Measurements from ENCODE around the gene TNS1.

TNS1 gene

DNA sequence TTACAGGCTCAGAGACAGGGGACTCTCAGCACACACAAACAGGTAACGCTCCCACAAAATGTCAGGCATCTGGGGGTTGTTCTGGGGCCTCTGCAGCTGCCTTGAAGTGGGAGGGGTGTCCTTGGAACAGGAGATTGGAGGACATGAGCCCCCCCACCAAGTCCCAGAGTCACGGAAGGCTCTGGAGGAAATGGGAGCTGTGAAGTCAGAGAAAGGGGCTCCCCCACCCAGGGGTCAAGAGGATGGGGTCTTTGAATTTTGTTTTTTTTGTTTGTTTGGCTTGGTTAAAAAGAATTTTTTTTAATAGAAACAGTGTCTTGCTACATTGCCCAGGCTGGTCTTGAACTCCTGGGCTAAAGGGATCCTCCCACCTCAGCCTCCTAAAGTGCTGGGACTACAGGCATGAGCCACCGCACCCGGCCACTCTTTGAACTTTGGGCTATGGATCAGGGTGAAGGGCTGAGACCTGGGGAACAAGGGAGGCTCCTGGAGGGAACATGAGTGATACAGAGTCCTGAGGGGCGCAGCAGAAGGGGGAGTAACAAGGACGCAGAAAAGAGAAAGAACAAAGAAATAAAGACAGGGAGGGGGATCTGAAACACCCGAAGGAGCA is 46.8 kb downstream of the TNS1 start:
- DNase-seq, result no peak

DNA sequence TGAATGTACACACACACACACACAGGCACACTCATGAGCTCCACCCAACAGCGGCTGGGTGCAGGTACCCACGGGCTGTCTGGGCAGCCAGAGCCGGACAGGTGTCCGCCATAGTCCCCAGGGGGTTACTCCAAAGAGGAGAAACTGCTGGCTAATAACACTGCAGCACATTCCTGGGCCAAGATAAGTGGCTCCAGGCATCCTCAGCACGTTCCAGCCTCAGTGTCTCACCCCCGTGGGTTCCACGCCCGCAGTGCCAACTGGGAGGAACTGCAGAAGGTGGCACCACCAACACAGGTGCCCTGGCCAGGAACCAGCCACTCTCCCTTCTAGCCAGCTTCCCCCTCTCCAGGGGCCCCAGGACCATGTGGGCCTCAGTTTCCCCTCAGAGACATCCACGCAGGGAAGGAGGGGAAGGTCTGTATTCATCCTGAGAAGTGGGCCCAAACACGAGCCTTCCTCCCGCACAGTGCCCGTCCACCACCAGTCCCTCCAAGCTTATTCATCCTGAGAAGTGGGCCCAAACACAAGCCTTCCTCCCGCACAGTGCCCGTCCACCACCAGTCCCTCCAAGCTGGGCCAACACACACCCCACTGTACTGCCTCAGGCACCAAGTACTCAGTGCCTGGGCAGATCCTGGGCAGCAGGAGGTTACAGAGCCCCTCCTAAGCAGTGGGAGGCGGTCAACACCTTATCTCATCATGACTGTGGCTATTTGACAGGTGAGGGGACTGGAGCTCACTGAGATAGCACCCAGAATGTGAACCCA is 47.6 kb downstream of the TNS1 start:
- no peak for DNase-seq

DNA sequence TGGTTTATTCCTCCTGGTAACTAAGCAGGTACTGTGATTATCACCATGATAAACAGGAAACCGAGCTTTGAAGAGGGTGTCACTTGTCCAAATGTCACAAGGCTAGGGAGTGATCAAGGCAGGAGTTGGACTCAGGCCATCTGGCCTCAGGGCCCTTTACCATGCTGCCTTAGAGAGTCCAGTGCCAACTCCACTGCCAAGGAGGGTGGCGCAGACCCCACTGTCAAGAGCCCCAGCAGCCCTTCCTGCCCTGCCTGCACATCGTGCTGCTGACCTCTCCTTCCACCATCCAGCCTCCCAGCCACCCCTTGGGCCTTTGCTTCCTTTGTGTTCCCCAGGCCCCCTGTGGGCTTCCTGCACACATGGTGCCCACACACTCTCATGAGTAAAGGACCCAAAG is 48.3 kb downstream of the TNS1 start:
- peak; percentile 87 for DNase-seq

DNA sequence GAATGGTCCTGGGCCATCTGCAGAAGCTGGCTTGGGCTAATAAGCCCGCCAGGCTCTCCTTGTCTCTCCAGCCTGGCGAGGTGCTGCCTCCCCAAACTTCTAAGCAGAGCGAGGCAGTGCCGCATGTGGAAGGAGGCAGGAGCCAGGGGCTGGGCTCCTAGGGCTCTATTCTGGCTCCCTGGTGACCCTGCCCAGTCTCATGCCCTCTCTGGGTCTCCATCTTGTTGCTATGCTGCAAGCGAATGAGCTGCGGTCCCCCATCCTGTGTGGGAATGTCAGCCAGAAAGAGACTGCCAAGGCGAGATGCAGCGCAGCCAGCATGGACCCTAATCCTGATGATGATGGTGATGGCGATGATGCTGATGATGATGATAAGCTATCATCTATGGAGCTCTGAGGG is 48.7 kb downstream of the TNS1 start:
- DNase-seq, result no peak

DNA sequence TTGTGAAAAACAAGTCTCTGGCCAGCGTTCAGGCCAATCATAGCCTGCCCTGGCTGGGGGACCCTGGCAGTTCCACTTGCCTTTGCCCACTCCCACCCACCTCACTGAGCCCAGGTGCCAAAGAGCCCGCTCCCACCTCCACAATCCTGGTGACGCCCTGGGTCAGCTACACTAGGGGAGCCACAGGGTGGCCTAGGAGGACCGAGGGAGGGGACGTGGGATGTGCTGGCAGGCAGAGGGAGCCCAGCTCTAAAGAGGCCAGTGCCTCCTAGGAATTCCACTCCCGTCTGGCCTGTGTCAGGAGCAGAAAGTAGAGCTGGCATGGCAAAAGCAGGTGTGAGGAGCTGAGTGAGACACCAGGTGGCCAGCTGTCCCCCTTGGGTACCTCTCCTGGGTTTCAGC is 49.3 kb downstream of the TNS1 start:
- DNase-seq, result no peak

DNA sequence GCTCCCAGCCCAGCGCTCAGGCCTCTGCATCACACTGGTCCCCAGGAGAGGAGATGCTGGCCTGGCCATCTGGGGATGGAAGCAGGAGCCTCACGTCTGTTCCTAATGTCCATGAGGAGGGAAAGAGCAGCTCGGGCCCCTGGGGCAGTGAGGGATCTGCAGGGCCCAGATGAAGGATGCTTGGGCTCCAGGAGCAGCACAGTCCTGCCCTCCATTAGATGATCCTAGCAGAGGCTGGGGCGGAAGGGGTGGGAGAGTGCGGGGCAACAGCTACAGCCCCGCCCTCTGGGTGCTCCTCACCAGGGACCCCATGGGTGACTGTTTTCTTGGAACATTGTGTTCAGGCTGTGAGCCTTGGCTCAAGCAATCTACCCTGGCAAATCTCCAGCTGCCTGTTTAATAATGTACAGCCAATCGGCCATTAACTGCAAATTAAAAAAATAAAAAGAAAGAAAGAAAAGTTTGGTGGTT is 49.7 kb downstream of the TNS1 start:
- DNase-seq, result no peak

DNA sequence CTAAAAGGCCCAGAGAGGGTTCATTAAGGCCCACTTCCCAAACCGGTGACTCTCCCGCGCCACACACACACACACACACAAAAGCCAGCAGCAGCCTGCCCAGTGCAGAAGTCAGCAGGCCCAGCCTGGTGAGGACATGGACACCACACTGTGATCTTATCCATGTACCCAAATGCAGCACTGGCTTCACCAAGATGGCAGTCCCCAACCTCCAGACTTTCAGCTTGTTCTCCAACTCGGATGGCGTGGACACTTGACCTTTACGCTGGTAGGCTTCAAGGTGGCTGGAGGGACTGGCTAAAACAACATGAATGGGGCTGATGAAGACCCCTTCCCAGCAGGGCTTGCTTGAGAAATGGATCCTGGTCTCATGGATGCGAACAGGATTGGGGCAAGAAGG is 50.4 kb downstream of the TNS1 start:
- no peak for DNase-seq

DNA sequence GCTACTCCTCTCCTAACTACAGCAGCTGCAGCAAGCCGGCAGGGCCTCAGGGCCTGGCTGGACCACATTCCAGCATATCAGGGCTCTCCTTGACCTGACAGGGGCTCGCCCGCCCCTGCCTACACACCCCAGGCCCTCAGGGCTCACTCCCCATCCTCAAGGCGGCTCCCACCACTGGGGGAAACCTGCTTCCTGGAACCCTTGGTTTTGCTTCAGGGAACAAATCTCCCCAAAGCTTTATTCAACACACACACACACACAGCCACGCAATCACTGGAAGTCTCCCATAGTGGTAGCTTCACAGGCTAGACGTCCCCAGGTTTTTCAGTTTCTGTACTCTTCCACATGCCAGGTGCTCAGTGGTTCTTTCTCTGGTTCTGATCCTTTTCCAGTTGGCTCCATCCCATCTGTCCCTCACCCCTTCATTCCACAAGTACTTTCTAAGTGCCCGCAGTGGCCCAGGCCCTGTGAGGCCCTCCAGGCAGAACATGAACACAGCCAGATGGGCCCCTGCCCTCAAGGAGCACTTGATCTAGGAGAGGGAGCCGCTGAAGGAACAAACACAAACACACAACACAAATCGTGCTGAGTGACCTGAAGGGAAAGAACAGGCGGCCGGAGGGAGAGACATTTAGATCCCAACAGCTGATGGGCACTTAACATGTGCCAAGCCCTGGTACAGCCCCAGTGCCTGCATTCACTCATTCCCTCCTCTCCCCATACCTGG is 51.1 kb downstream of the TNS1 start:
- no peak for DNase-seq

DNA sequence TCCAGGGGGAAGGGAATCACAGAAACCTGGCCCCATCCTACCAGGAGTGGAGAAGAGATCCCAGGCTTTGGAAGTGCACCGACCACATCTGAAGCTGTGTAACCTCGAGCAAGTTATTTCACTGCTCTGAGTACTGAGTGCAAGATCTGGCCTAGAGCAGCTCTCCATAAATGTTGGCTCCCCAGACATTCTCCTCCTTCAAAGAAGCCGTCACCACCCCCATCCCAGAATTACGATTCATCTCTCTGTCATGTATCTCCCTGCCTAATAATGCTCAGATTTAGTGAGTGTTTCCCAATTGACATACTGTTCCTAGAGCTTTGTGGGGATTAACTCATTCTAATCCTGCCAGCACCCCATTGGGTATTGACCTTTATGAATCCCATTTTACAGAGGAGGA is 51.7 kb downstream of the TNS1 start:
- DNase-seq, result no peak

DNA sequence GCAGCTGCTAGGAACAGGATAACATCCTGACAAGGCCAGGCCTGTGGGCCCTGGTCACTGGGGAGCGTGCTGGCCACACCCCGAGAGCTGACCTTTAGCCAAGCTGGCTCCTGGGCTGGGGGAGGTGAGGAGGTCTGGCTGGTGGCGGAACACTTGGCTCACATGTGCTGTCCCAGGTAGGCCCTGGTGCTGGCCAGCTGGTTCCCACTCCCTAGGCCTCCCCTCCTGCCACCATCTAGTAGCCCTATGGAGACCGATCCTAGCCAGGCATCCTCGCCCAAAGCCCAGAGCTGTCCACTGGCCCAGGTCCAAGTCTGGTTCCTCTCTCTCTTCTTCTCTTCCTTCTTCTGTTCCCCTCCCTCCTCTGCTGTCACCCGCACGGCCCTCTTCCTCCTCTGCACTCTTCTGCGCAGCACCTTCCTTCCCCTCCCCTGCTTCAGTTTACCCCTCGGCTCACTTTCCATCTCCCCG is 52.4 kb downstream of the TNS1 start:
- DNase-seq, result no peak

DNA sequence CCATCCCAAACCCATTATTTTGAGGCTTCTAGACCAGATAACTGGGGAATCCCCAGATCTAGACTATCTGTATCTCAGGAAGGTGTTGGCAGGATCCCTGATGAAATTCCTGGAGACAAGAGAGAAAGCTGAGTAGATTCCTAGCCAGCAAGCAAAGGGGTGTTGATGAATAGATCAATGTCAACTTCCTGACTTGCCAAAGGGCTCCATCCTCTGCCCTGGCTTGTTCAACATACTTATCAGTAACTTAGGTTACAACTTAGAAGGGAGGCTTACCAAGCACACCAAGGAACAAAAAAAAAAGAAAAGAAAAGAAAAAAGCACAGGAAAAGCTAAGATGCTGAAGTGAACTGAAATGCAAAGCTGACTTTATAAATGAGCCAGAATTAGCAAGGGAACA is 53.3 kb downstream of the TNS1 start:
- no peak for DNase-seq

DNA sequence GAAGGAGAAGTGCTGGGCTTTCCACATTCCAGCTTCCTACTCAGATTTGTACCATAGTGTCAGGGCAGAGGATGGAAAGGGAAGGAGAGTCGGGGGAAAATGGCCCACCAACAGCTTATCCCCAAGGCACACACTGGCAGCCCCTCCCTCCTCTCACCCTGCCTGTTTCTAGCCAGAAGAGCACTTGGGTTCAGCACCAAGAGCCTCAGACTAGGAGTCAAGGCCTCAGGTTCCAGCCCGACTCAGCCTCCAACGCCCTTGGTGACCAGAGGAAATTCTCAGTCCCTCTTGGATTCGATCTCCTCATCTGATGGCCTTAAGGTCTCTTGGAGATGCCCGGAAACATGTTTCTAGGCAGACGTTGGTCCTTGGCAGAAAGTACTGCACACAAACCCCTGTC is 53.9 kb downstream of the TNS1 start:
- no peak for DNase-seq

DNA sequence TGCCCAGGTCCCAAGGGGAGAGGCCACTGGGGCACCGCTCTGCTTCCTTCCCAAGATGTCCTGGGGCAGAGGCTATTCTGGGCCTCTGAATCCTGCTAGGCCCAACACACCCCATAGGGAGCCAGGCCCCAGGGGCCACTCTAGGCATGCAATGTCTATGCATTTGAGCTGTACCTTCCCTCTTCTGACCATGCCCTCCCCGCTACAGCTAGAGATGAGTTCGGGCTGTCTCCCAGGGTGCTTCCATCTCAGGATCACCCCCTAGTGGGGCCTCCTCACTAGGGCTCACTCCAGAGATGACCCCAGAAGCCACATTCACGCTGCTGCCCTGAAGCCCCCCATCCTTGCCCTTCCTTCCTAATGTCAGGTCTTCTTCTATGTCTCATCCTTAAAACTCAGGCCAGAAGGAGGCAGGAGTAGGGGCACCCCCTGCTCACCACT is 54.4 kb downstream of the TNS1 start:
- DNase-seq, result no peak

DNA sequence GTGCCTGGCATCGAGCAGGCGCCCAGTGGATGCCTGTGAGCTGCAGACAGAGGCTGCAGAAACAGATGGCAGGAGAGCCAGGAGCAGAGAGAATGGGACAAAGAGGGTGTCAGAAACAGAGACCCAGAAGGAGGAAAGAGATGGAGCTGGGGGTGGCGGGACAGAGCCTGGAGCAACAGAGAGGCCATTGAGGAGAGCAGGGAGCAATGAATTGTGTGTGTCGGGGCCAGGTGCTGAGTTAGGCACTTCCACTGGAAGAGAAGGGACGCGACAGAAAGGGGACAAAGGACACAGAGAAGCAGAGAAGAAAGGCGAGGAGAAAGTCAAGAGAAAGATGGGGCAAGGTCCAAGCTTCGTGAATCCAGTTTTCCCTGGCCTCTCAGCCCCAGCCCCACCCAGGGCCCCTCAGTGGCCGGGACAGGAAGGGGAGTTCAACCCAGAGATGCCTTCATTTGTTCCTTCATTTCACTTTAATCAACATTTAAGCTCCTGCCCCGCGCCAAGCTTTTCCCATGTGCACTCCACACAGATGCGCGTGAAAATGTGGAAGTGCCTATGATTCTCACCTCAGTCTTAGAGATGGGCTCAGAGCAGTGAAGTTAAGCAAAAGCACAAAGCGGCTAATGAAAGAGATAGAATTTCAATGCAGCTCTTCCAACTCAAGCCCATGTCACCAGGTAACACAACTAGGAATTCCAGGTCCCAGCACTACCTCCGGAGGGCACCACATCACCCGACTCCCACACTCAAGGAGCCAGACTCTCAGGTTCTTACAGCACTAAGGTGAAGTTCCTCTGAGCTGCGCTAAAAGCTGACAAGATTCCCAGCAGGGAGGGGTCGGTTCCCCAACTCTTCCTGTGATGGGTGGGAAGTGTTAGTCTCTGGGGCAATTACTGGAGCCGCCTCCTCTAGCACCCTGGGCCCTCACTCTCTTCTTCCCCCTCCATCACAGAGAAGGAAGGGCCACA is 55.1 kb downstream of the TNS1 start:
- DNase-seq, result no peak

DNA sequence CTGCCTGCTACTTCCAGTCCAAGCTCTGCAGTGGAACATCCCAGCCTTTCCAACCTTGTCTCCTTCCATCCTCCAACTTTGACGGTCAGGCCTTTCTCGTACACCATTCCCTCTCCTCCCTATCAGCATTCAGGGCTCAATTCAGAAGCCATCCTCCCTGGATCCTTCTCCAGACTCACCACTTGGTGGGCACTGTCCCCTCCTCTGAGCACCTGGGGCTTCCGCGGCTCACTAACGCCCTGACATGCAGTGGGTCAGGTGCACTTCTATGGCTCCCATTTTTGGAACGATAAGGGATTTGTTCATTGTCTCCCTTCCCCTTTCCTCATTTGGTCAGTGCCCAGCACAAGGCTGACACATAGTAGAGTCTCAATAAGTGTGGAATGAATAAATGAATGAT is 56.7 kb downstream of the TNS1 start:
- no peak for DNase-seq

DNA sequence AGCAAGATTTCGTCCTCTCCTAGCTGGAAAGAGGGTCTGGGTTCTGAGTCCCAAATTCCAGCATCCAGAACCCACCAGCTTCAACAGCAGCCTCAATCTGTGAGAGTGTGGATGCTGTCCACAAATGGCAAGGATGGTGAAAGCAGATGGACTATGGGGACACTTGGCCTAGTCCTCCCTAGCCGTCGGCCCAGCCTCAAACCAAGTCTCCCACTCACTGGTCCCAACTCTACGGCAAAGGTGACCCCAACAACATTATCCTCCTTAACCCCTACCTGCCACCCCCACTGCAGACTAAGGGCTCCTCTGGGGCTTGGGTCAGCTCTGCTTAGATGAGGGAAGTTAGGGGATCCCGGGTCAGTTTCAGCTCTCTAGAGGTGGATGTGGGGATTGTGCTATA is 57.3 kb downstream of the TNS1 start:
- no peak for DNase-seq

DNA sequence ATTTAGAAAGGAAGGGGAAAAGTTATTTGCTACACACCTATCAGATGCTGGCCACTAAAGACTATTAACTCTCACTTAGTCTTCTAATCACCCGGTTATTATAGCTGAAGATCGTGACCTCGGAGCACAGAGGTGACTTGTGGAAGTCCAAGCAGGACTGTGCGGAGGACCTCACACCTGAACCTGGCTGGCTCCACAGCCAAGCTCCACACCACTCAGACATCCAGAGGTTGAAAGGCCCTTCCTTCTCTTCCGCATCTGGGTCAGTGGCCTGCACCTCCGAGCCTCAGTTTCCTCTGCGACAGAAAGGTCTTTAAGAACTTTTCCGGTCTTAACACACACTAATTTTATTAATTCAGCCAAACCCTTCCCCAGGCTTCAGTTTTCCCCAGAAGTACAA is 57.9 kb downstream of the TNS1 start:
- no peak for DNase-seq

DNA sequence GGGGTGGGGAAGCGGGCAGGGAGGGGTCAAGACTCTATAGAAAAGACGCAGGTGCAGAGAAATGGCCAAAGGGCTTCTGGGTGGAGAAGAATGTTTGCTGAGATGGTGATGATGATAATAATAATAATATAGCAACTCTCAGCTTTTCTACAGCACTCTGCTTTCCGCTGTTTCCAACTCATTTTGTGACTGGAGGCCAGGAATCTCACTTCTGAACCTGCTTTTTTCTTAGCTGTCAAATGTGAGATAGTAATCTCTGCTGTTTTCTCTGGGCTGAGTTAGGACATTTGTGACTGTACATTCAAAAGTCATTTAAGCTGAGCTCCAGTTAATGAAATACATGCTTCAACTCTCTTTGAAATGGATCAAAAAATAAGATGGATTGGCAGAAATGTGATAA is 58.4 kb downstream of the TNS1 start:
- no peak for DNase-seq

DNA sequence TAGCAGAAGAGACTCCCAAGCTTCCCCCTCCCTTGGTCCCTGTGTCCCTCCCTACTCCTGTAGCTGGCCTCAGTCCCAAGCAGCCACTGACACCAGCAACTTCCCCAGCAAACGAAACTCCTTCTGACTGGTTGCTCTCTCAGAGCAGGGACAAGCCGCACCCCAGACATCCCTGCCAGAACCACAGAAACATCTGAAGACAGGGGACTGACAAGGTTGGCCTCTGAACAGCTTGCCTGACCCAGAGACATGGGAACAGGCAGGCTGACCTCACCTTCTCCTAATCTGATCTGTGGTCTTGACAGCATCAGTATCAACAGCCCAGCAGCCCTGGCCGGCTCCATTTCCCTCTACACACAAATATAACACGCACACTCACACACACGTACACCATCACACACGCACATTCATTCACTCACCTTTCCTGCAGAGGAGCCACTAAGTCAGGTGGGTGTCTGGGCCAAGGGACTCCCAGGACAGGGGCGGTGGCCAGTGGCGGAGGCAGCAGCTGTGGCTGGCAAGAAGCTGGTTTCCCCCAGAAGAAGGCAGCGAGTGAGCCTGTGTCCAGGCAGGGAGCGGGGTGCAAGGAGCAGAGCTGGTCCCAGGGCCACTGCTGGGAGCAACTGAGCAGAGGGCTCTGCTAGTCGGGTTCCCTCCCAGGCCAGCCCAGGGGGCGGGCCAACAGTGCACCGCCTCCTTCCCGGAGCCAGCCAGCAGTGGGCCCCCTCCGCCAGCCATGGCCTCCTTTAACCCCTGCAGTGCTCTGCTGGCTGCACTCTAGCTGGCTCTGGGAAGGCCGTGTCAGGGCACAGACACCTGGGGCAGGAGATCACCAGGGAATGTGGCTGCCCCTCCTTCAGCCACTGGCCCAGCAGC is 59.1 kb downstream of the TNS1 start:
- peak; percentile 47 for DNase-seq

DNA sequence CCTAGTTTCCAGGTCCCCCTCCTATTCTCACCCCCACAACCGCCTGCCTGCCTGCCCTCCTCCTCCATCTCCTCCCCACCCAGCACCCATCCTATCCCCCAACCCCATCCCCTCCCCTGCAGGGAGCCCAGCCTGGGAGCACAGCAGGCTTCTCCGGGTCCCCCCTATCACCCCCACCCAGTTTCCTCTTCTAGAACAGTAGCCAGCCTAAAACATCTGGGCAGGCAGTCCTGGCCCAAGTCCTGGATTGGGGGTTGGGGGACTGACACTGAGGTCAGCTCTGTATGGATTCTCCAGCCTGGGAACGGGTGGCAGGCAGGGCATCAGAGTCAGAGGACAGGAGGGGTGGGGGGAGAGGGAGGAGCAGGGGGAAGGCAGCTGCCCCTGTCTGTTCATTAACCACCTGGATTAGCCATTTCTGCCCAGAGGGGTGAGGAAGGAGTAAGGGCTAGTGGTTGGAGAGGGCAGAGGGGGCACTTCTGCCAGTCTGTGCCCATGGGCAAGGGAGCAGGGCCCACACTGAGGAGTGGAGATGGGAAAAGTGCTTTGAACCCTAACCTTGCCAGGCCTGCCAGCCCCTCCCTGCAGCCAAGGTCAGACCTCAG is 60.0 kb downstream of the TNS1 start:
- no peak for DNase-seq
